ENCODE data around the gene KRTAP4-7. TPM values are rescaled to one million over a fixed set of nuclear protein-coding genes. Genes with fewer than 3 reads are reported as not detected.

KRTAP4-7 gene
- total RNA-seq, 1 experiment from 2014 or later = not detected

DNA sequence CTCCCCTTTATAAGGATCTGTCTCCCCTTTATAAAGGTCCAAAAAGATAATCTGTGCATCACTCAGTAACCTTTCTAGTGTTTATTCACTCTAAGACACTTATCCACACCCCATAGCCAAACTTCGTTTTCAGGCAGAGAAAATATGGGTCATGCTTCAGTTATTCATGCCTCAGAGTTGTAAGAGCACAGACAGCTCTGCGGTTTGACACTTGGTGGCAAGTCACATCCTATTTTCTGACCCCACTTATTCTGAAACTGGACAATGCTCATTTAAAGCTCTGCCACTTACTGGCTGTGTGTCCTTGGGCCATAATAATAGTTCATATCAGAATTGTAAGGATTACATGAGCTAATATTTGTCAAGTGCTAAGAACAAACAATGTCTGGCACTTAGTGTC is 34.8 kb upstream of the KRTAP4-7 start:
- Histone ChIP-seq H3K9me2 (replicated peaks; ENCODE audit: low read length) (no peaks in the 10 kb centered on the region), H2AFZ (ENCODE audit: low read length) (no peak overlapping the region), H3K9me3 (ENCODE audit: low read length) (no peaks in the 10 kb centered on the region), H3K4me2 (ENCODE audit: low read length) (peak overlapping the region; percentile 76), H3K4me1 (ENCODE audit: insufficient read depth, low read length) (peaks cover 15% of the 10 kb centered on the region), H3F3A (ENCODE audit: low read length, unreplicated experiment) (peaks cover 5% of the 10 kb centered on the region), H3K27ac (ENCODE audit: low read length) (peak overlapping the region; percentile 80), H3K79me2 (ENCODE audit: low read length) (no peaks in the 10 kb centered on the region), H3K27me3 (ENCODE audit: low read length) (no peaks in the 10 kb centered on the region), H4K20me1 (ENCODE audit: low read length) (no peaks in the 10 kb centered on the region), H3K9ac (ENCODE audit: low read length) (peak overlapping the region; percentile 10; the same call in 1 of the 2 replicates), H3K36me3 (ENCODE audit: low read depth, low read length) (no peaks in the 10 kb centered on the region), H3K4me3 (ENCODE audit: low read length) (peak overlapping the region; percentile 47)
- BruUV-seq (replicated peaks) = no TSS peak
- intact Hi-C loops (cut with micrococcal nuclease) = no loop called here
- ChIA-PET POLR2A (ENCODE audit: unreplicated experiment) (no interaction called here), CTCF (interaction anchor here (0.5 to 0.6 kb wide), 2 partner anchors 10 to 94 kb away, joined by 3 to 6 read pairs; no protein-coding TSS in a partner anchor)
- DNase-seq = peak; percentile 80
- peak; percentile 90 for ATAC-seq
- no peak for TF ChIP-seq EZH2phosphoT487 (IDR thresholded peaks at IDR 0.05; ENCODE audit: borderline replicate concordance, low read length)
- TF ChIP-seq CTCF (conservative IDR thresholded peaks at IDR 0.05; ENCODE audit: low read depth, low read length) = no peak
- TF ChIP-seq EZH2 (IDR thresholded peaks at IDR 0.05; ENCODE audit: low read length, unreplicated experiment) = no peak

GRCh38 chr17:41052566-41052965 is 31.4 kb upstream of the KRTAP4-7 start:
- H3K79me2 ChIP-seq (ENCODE audit: low read length) = no peaks in the 10 kb centered on the region
- no peak for ATAC-seq

More at GRCh38 chr17:41052566-41052965, 31.4 kb upstream of the KRTAP4-7 start:
- BruUV-seq (replicated peaks) = no TSS peak
- no peaks in the 10 kb centered on the region for H3K36me3 ChIP-seq (ENCODE audit: low read depth, low read length)
- no peaks in the 10 kb centered on the region for H3K9me3 ChIP-seq (ENCODE audit: low read length)
- no peaks in the 10 kb centered on the region for H3K27me3 ChIP-seq (ENCODE audit: low read length)
- intact Hi-C loops (cut with micrococcal nuclease) = no loop called here
- H3K4me3 ChIP-seq (ENCODE audit: low read length) = no peak overlapping the region
- no peak for DNase-seq
- no peak overlapping the region for H3K9ac ChIP-seq (ENCODE audit: low read length)
- no peak for TF ChIP-seq EZH2phosphoT487 (IDR thresholded peaks at IDR 0.05; ENCODE audit: borderline replicate concordance, low read length)
- TF ChIP-seq CTCF (conservative IDR thresholded peaks at IDR 0.05; ENCODE audit: low read depth, low read length) = no peak
- TF ChIP-seq EZH2 (IDR thresholded peaks at IDR 0.05; ENCODE audit: low read length, unreplicated experiment) = no peak
- H3F3A ChIP-seq (ENCODE audit: low read length, unreplicated experiment) = peaks cover 5% of the 10 kb centered on the region
- CTCF ChIA-PET = no interaction called here
- H3K4me1 ChIP-seq (ENCODE audit: insufficient read depth, low read length) = peaks cover 15% of the 10 kb centered on the region
- H4K20me1 ChIP-seq (ENCODE audit: low read length) = no peaks in the 10 kb centered on the region
- H3K4me2 ChIP-seq (ENCODE audit: low read length) = no peak overlapping the region
- no peak overlapping the region for H3K27ac ChIP-seq (ENCODE audit: low read length)
- POLR2A ChIA-PET (ENCODE audit: unreplicated experiment) = no interaction called here
- H2AFZ ChIP-seq (ENCODE audit: low read length) = no peak overlapping the region
- H3K9me2 ChIP-seq (replicated peaks; ENCODE audit: low read length) = no peaks in the 10 kb centered on the region

Data from PC-3 (cell line).